Upper lobe of left lung (tissue), 6 donors: Measurements from ENCODE around the gene SRP68. TPM values are rescaled to one million over a fixed set of nuclear protein-coding genes. Genes with fewer than 3 reads are reported as not detected.

Experiments used
- ATAC-seq, 2 donors: fragments of 200-7000 bp; cut with Tn5 transposase; one replicate each; pipeline ENCODE4 v1.9.1; 2022; ENCODE audit warnings: mild to moderate bottlenecking in 2 of 2, moderate library complexity in 2 of 2; ENCODE audit not compliant: low FRiP score in 2 of 2
- DNase-seq, 2 donors: peaks; one replicate each; pipeline ENCODE4 v3.0.0-alpha.2; 2019 to 2020
- H3K27ac ChIP-seq, 4 donors: fragments of 200-600 bp; sonication (generic); one replicate each; pipeline ENCODE4 v1.5.1; 2016 to 2019
- H3K27me3 ChIP-seq, 4 donors: fragments of 200-600 bp; sonication (generic); one replicate each; pipeline ENCODE4 v1.5.1; 2017 to 2019
- H3K36me3 ChIP-seq, 4 donors: fragments of 200-600 bp; sonication (generic); one replicate each; pipeline ENCODE4 v1.5.1; 2016 to 2019
- H3K4me1 ChIP-seq, 4 donors: fragments of 200-600 bp; sonication (generic); one replicate each; pipeline ENCODE4 v1.5.1; 2018 to 2019
- H3K4me3 ChIP-seq, 4 donors: fragments of 200-600 bp; sonication (generic); one replicate each; pipeline ENCODE4 v1.5.1; 2017 to 2019; ENCODE audit warnings: mild to moderate bottlenecking in 2 of 4, moderate library complexity in 1 of 4
- H3K9me3 ChIP-seq, 4 donors: fragments of 200-600 bp; sonication (generic); one replicate each; pipeline ENCODE4 v1.5.1; 2018 to 2019
- EP300 ChIP-seq, 4 donors: sonication (generic); formaldehyde crosslinking; IDR thresholded peaks; one replicate each; pipeline ENCODE4 v1.5.1; 2017; ENCODE audit warnings: antibody characterized with exemption in 4 of 4, control low read depth in 2 of 4
- POLR2A ChIP-seq, 4 donors: fragments of 450-650 bp; IDR thresholded peaks; one replicate each; pipeline ENCODE4 v1.5.1; 2016 to 2017; ENCODE audit warnings: antibody characterized with exemption in 4 of 4, mild to moderate bottlenecking in 2 of 4
- POLR2AphosphoS5 ChIP-seq, 2 donors: sonication (generic); formaldehyde crosslinking; IDR thresholded peaks; one replicate each; pipeline ENCODE4 v1.5.1; 2017; ENCODE audit warnings: antibody characterized with exemption in 2 of 2
- WGBS, 2 donors: methylation state at CpG; one replicate each; pipeline ENCODE4 v1.1.5; 2017 to 2018; 5-methylcytosine and 5-hydroxymethylcytosine counted together
- total RNA-seq, 6 donors: library from RNA; depleted of rRNA in 4 of 6; stranded (reverse); fragments of >200 nt in 4 of 6; gene quantifications; one replicate each; pipeline versions ENCODE4 v1.1.0 to v1.2.1, GENCODE V29; 2016 to 2021
- TF ChIP-seq, protein P1 (sequence below), 6 experiments: fragments of 450-650 bp in 4 of 6; fragments of 200-600 bp in 2 of 6; sonication (generic) in 2 of 6; IDR thresholded peaks; one replicate each; pipeline ENCODE4 v1.5.1; 2016 to 2019; ENCODE audit warnings: antibody characterized with exemption in 6 of 6
- donor health status: DM: no; HTN: no; CAD: no; lungs with moderate emphysema.
- donor health status: DM: no; HTN: yes; CAD: no; lungs with severe emphysema.

The SRP68 gene
- total RNA-seq, 6 donors from 2014 or later = 41.8 to 68.2 (median 56.1) TPM

DNA sequence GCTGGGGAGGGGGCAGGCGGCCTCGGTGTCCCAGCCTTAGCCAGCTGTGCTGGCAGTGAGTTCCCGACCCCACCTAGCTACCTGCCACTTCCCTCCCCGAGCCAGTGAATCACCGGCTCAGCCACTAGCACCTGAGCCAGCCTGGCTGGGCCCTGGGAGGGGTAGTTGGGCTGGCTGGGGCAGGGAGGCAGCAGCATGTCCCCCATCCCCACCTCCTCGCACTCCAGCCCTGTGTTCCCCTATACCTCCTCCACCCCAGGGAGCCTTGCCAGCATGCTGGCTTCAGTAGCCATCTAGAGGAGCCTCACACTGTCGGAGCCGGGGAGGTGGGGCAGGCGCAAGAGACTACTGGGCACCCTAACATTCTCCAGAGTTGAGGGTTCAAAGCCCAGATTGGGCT, 48.0 kb downstream of the SRP68 start:
- WGBS, 2 donors = 79 to 88% methylated on average over 6 to 9 of the region's 9 CpGs
- TF ChIP-seq, protein P1, sequence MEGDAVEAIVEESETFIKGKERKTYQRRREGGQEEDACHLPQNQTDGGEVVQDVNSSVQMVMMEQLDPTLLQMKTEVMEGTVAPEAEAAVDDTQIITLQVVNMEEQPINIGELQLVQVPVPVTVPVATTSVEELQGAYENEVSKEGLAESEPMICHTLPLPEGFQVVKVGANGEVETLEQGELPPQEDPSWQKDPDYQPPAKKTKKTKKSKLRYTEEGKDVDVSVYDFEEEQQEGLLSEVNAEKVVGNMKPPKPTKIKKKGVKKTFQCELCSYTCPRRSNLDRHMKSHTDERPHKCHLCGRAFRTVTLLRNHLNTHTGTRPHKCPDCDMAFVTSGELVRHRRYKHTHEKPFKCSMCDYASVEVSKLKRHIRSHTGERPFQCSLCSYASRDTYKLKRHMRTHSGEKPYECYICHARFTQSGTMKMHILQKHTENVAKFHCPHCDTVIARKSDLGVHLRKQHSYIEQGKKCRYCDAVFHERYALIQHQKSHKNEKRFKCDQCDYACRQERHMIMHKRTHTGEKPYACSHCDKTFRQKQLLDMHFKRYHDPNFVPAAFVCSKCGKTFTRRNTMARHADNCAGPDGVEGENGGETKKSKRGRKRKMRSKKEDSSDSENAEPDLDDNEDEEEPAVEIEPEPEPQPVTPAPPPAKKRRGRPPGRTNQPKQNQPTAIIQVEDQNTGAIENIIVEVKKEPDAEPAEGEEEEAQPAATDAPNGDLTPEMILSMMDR (IDR thresholded peaks at IDR 0.05) = no peak
- TF ChIP-seq EP300 (IDR thresholded peaks at IDR 0.05) (no peak), POLR2A (IDR thresholded peaks at IDR 0.05) (no peak), POLR2AphosphoS5 (IDR thresholded peaks at IDR 0.05) (no peak)
- H3K36me3 ChIP-seq = peaks cover 0 to 12% (median 0%) of the 10 kb centered on the region in 4 donors
- H3K4me1 ChIP-seq = peaks cover 0 to 21% (median 7%) of the 10 kb centered on the region in 4 donors
- ATAC-seq (no peak), DNase-seq (no peak)
- no peak overlapping the region for H3K27ac ChIP-seq
- H3K9me3 ChIP-seq = no peaks in the 10 kb centered on the region
- H3K27me3 ChIP-seq = no peaks in the 10 kb centered on the region
- no peak overlapping the region for H3K4me3 ChIP-seq

DNA sequence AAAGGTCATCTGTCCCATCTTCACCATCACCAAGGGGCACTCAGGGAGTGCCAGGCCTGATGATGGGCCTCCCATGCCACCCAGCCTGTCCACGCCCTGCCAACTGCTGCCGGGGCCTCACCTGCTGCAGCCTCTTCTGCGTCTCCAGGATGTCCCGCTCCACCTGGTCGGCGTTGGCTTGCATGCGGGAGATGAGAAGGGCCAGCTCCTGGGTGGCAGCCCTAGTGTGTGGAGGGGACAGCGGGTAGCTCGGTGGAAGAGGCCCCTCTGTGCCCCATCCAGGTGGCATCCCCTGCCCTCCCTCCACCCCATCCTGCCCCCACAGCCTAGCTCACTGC, 48.4 kb downstream of the SRP68 start:
- no peaks in the 10 kb centered on the region for H3K27me3 ChIP-seq
- peaks cover 0 to 17% (median 3%) of the 10 kb centered on the region in 4 donors for H3K4me1 ChIP-seq
- H3K9me3 ChIP-seq = no peaks in the 10 kb centered on the region
- peak in 1 of 2 donors; percentile 62 for DNase-seq
- 91% methylated on average over 9 of the region's 9 CpGs; no CpG with 5 or more reads in 1 of the 2 donors for WGBS, 2 donors
- no peak overlapping the region for H3K4me3 ChIP-seq
- peaks cover 0 to 12% (median 0%) of the 10 kb centered on the region in 4 donors for H3K36me3 ChIP-seq
- TF ChIP-seq POLR2A (IDR thresholded peaks at IDR 0.05) (no peak), POLR2AphosphoS5 (IDR thresholded peaks at IDR 0.05) (no peak), EP300 (IDR thresholded peaks at IDR 0.05) (no peak)
- TF ChIP-seq, protein P1 (IDR thresholded peaks at IDR 0.05) = no peak
- no peak for ATAC-seq
- no peak overlapping the region for H3K27ac ChIP-seq

DNA sequence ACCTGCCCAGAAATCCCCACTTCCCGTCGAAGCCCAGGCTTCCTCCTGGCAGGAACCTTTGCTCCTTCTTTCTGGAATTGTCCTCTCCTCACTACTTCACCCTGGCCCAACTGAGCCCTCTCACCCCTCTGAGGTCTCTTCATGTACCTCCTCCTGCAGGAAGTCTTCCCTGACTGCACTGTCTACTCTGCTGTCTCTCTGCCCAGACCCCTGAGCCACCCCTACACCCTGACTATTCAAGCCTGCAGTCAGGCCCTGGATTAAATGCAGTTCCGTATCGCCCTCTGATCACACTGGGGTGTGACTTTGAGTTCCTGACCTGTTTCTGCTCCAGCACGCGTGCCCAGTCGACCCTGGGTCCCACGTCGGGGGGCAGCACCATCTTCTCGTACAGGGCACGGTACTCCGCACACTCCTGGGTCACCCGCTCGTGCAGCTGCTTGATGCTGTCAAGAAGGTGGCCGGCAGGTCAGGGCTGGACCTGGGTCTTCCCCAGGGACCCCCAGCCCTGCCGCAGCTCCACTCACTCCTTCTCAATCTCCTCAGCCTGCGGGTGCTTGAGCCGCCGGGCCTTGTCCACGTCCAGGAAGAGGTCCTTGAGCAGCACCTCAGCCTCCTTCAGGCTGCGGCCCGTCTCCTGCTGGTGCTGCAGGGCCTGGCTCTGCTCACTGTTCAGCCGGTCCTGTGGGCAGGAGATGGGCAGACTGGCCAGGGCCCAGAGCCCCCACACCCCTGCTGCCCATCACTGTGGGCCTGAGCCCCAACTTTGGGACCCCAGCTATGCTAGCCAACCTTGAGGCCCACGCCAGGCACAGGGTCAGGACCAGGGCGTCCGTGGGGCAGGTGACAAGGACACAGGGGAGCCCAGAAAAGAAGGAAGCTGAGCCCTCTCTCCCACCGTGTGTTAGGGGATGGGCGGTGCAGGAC, 49.1 kb downstream of the SRP68 start:
- TF ChIP-seq POLR2AphosphoS5 (IDR thresholded peaks at IDR 0.05) = no peak
- no peak for TF ChIP-seq POLR2A (IDR thresholded peaks at IDR 0.05)
- TF ChIP-seq, protein P1 (IDR thresholded peaks at IDR 0.05) = no peak
- no peak for TF ChIP-seq EP300 (IDR thresholded peaks at IDR 0.05)
- Histone ChIP-seq H3K4me1 (peaks cover 0 to 17% (median 2%) of the 10 kb centered on the region in 4 donors), H3K36me3 (peaks cover 0 to 15% (median under 1%) of the 10 kb centered on the region in 4 donors), H3K9me3 (no peaks in the 10 kb centered on the region), H3K4me3 (no peak overlapping the region), H3K27ac (no peak overlapping the region), H3K27me3 (no peaks in the 10 kb centered on the region)
- peak in 1 of 2 donors; percentile 63 for DNase-seq
- WGBS, 2 donors = 92 to 96% methylated on average over 19 to 28 of the region's 28 CpGs
- no peak for ATAC-seq

DNA sequence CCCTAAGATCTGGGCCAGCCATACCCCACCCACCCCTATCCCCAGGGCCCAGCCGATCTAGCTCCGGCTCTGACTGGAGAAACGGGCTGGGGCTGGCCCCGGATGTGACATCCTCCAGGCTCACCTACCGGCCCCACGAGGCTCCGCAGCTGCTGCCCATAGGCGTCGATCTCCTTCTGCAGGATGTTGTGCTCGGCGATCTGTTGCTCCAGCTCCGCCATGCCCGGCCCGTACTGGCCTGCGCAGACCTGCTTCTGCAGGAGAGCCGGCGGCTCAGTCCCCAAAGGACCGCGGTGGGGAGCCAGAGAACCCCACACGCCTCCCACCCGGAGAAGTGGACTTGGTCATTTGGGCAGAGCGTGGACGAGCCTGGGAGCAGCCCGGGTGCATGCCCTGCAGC, 50.0 kb downstream of the SRP68 start:
- TF ChIP-seq, protein P1 (IDR thresholded peaks at IDR 0.05) = no peak
- no peak for TF ChIP-seq EP300 (IDR thresholded peaks at IDR 0.05)
- no peak for TF ChIP-seq POLR2A (IDR thresholded peaks at IDR 0.05)
- TF ChIP-seq POLR2AphosphoS5 (IDR thresholded peaks at IDR 0.05) = no peak
- H3K27ac ChIP-seq = no peak overlapping the region
- H3K27me3 ChIP-seq = no peaks in the 10 kb centered on the region
- H3K4me1 ChIP-seq = peaks cover 0 to 9% (median 2%) of the 10 kb centered on the region in 4 donors
- no peak overlapping the region for H3K4me3 ChIP-seq
- ATAC-seq (no peak), DNase-seq (peak in 1 of 2 donors; percentile 79)
- 33 to 86% methylated on average over 5 to 18 of the region's 24 CpGs for WGBS, 2 donors
- H3K36me3 ChIP-seq = peaks cover 0 to 18% (median 2%) of the 10 kb centered on the region in 4 donors
- H3K9me3 ChIP-seq = no peaks in the 10 kb centered on the region
